Germinal center (tissue), 1 donor: ENCODE results near the gene HSD17B11.
"Not testable (repeated sequence)": the region's sequence is repeated elsewhere in the genome, so short reads cannot be mapped to it uniquely, and the experiment has no call there.

Source experiments
- DNase-seq: peaks from one replicate; pipeline ENCODE4 v3.0.0; 2012; ENCODE audit warnings: mixed read lengths, low spot score

The HSD17B11 gene, protein sequence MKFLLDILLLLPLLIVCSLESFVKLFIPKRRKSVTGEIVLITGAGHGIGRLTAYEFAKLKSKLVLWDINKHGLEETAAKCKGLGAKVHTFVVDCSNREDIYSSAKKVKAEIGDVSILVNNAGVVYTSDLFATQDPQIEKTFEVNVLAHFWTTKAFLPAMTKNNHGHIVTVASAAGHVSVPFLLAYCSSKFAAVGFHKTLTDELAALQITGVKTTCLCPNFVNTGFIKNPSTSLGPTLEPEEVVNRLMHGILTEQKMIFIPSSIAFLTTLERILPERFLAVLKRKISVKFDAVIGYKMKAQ

DNA sequence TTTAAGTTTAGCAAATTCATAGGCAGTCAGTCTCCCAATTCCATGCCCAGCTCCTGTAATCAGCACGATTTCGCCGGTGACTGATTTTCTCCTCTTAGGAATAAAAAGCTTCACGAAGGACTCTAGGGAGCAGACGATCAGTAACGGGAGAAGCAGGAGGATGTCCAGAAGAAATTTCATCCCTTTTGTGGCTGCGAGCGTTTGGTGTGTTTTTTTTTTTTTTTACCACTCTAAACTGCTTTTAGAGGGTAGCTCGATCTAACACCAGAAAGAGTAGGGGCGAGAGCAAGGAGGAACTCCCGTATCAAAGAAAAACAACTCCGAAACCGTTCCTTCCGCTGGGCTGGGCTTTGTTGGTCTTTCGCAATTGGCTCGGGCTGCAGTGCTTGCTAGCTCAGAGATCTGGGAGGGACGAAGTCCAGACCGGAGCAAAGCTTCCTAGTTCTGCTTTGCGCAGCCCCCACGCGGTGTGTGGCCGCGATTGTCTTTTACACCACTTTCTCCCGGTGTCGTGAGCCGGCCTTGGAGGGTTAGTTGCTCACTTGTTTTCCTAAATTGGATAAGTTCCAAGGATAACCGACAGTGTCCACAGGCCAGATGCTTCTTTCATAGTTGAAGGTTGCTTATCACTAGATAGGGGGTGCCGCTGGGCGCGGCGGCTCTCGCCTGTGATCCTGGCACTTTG, at the start of gene HSD17B11:
HSD17B11 (minus strand) TSS at position 298 of the 685 bp plus-strand sequence; CDS start at position 180, 118 bp downstream.
- peak; percentile 92 for DNase-seq

DNA sequence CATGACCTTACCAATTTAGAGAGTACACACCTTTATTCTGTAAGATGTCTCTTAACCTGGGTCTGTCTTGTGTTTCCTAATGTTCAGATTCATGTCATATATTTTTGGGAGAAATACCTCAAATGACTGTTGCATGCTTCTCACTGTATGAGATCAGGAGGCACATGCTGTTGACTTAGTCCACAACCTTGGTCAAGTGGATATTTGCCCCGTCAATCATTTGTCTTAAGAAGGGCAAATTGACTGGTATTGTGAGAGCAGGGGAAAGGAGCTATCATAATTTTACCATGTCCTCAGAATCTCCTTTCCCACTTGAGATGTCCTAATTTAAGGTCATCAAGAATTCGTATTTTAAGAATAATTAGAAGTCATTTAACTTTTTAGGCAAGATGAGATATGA, 42.4 kb upstream of the HSD17B11 start:
- no peak for DNase-seq

DNA sequence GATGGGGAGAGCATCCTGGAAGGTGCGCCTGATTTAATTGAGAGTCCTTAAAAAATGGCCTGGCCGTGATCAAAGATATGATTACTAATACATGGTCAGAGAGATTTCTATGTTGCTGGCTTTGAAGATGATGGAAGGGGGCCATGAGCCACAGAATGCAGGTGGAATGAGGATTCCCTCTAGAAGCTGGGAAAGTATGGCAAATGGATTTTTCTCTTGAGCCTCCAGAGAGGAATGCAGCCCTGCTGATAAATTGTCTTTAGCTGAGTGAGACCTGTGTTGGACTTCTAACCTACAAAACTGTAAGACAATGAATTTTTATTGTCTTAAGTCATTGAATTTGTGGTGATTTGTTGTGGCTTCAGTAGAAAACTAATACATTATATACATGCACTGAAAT, 39.0 kb upstream of the HSD17B11 start:
- no peak for DNase-seq

DNA sequence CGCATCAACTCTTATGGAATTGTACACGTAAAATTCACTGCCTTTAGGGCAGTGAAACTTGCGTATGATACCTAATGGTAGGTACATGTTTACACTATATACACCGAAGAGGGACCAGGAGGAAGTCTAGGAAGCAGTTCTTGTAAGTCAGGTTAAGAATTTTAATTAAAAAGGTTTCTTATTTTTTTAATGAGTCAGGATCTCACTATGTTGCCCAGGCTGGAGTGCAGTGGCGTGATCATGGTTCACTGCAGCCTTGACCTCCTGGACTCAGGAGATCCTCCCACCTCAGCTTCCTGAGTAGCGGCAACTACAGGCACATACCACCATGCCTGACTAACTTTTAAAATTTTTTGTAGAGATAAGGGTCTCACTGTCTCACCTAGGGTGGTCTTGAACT, 38.0 kb upstream of the HSD17B11 start:
- DNase-seq: no peak

DNA sequence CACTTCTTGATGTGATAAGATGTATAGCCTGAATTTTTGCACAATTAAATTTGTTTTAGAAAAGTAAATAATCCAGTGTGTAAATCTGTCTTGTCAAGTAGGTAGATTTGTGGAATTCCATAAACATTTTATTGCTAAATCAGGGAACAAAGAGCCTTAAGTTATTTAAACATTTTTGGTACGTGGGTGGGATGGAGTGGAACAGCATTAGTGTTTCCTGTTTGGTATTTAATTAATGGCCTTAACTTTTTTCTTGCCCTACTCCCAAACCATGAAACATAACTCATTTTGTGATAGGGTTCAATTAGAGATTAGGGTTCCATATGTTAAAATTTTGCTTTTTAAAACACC, 36.5 kb upstream of the HSD17B11 start:
- DNase-seq: no peak

DNA sequence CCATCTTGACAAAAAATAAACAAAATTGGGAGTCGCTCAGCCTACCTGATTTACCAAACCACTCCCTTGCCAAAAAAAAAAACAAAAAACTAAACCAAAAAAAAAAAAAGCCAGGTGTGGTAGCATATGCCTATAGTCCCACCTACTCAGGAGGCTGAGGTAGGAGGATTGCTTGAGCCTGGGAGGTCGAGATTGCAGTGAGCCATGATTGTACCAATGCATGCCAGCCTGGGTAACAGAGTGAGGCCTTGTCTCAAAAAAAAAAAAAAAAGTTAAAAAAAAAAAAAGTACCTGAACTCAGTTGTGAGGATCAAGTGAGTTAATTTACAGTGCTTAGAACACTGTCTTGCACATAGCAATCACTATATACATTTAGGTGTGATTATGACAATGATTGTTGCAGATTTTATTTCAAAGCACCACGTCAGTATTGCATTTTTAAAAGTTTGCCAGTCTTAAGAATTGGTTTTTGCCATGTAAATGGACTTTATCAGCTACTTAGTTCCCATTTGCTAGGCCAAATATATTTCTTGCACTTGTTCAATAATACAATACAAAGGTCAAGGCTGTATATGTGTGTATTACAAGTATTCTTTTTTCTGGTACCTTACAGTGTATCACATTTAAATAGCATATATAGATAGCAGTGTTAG, 36.0 kb upstream of the HSD17B11 start:
- DNase-seq: no peak

DNA sequence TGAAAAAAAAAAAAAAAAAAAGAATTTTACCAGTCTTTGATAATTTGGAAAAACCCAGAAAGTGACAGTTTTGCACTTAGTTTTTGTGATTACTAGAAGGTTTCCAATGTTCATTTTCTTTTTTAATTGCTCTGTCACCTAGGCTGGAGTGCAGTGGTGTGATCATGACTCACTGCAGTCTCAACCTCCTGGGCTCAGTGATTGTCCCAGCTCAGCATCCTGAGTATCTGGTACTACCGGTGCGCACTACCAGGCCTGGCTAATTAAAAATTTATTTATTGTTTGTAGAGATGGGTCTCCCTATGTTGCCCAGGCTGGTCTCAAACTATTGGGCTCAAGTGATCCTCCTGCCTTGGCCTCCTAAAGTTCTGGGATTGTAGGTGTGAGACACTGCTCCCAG, 34.7 kb upstream of the HSD17B11 start:
- DNase-seq: no peak

DNA sequence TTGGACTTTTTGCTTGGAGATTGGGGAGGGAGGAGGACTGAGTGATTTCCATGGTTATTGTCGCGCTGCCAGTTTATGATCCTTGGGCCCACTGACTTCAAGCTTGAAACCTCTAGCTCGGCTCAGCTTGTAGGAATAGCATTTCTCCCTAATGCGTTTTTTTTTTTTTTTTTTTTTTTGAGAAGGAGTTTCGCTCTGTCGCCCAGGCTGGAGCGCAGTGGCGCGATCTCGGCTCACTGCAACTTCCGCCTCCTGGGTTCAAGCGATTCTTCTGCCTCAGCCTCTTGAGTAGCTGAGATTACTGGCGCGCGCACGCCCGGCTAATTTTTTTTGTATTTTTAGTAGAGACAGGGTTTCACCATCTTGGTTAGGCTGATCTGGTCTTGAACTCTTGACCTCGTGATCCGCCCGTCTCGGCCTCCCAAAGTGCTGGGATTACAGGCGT, 33.1 kb upstream of the HSD17B11 start:
- not testable (repeated sequence) for DNase-seq

DNA sequence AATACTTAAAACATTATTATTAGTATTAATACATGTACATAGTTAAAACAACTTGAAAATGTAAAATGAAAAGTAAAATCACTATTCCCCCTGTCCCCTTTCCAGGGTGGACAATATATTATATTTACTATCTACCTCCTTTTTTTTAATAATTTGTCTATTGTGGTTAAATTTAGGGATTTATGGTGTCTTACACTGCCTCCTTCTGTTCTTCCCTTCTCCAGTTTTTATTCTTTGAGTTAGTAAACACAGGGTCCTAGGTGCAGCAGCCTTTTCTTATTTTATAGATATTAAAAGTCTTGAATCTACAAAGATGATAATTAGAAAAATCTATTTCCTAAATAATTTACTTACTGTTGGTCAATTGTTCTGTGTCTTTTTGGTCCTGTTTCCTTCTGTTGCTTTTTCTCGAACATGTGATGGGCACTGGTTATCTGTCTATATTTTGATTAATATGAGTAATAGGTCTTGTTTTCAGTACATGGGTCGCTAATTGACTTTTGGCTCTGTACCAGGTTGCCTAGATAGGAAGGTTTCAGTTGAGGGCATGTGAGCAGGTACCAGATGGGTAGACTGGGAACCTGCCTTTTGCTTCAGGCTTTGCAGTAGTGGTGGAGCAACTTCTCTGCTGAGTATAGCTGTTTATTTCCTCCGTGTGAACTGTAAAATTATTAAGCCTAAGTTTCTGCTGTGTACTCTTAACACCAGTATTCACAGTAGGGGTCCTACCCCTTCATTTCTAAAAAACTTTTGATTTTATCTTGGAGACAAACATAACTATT, 32.5 kb upstream of the HSD17B11 start:
- peak; percentile 8 for DNase-seq

DNA sequence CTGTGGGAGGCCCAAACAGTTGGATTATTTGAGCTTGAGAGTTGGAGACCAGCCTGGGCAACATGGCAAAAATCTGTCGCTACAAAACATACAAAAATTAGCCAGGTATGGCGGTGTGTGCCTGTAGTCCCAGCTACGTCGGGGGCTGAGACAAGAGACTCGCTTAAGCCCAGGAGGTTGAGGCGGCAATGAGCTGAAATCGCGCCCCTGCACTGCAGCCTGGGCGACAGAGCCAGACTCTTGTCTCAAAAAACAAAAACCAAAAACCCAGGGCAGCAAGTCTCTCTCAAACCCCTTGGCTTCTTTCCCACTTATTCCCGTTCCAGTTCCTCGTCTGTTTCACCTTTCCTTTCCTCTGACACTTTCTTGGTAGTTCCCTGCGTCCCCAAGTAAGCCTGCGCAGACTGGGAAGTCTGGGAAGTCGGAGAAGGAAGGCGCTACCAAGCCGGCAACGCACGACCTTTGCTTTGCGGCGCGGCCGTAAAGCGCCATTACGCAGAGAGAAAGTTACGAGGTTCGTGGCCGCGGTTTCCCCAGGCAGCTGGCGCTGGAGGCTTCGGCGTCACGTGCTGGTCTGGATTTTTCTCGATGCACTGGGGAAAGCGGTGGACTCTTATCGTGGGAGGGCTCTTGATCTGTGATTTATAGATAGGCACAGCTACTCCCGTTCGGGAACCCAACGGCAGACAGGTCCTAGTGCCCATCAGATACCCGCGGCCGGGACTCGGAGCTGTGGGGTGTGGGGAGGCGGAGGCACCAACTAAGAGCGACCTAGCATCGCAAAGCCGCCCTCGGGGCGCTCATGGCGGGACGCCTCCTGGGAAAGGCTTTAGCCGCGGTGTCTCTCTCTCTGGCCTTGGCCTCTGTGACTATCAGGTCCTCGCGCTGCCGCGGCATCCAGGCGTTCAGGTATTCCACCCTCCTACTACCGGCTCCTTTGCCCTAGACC, 31.4 kb upstream of the HSD17B11 start, which contains the start of gene NUDT9:
NUDT9 (plus strand) TSS at position 470 of the 949 bp plus-strand sequence; CDS start at position 803, 333 bp downstream.
- DNase-seq: peak; percentile 84

DNA sequence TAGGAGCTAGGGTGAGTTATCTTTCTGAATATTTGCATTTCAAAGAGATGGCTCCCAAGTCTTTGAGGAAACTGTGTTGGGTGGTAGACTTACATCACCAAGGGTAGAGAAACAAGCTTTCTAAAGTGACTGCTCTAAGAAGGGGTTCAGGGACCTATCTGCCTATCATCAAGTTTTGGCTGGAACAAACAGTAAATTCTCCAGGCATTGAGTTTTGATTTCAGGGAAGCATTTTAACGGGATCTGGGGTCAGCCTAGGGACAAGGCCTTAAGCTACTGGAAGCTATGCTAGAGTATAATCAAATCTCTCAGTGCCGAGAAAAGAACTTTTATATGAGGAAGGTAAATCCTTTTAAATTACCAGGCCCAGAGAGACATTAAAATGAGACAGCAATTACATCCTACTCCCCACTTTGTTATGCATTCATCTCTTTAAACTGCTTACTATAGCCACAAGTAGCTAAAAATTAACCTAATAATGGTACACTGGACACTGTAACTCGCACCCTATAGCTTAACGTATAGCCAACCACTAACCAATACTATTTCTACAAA, 29.4 kb upstream of the HSD17B11 start:
- DNase-seq: no peak

DNA sequence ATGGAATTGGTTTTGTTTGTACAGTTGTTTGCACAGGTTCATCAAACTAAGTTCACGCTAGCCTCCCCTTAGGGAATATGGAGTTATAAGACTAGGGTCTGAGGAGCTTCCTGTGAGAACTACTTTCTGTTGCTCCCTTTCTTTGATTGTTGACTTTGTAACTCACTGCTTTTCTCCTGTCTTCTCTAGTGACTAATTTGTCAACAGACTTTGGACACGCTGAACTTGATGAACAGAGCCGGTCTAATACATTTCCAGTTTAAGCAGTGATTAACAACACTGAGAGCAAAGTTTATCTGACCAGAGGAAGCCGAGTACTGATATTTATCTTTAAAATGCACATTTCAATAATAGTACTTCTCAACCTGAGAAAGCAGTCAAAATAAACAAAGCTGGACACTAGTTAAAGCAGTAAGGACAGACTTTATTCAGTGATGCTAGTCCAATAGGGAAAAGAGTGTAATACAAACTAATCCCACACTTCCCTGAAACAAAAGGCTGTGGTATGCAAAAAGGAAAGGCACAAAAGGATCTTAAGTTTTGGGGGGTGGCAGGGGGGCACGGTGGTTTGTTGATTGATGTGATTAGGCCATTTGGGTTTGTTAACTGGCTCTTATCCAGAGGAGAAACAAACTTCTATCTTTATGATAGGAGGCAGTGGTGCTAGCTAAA, 28.7 kb upstream of the HSD17B11 start:
- DNase-seq: no peak

DNA sequence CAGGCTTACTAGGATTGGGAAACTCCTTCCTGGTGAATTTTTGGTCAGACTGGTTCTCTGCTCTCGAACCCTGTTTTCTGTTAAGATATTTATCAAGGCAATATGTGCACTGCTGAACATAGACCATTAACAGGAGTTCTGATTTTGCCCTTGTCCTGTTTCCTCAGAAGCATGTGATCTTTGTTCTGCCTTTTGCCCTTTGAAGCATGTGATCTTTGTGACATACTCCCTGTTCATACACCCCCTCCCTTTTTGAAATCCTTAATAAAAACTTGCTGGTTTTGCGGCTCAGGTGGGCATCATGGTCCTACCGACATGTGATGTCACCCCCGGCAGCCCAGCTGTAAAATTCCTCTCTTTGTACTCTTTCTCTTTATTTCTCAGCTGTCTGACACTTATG, 27.4 kb upstream of the HSD17B11 start:
- not testable (repeated sequence) for DNase-seq

DNA sequence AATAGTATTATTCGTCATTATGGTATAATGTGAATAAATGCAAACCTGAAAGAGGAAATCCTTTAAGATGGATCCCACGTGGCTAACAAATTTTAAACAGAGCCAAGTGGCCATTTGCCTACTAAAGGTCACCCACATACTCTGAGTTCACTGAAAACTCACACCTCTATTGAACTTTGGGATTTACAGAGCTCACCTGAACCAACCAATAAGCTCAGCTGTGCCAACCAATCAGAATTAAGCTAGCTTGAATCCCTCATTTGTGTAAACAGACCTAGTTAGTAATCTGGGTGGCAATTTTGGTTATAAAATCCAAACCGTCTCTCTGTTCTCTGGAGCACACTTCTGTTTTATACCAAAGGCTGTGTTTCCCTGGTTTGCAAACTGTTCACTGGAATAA, 26.0 kb upstream of the HSD17B11 start:
- no peak for DNase-seq

DNA sequence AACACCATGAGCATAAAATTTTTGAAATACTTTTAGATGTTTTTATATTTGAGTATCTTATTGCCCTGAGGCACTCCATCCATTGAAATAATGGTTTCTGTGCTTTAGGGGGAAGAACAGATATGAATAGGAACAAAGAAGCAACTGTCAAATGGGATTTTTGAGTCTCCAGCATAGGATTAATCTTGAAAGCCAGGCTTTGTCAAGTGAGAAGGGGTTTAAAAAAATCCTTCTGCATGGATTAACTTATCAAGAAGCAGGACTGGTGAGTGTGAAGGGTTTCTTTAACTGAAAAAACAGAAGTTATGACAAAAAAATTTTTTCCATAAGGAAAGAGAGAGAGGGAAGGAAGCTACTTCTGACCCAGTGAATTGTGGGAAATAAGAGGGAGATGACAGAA, 23.8 kb upstream of the HSD17B11 start:
- no peak for DNase-seq

DNA sequence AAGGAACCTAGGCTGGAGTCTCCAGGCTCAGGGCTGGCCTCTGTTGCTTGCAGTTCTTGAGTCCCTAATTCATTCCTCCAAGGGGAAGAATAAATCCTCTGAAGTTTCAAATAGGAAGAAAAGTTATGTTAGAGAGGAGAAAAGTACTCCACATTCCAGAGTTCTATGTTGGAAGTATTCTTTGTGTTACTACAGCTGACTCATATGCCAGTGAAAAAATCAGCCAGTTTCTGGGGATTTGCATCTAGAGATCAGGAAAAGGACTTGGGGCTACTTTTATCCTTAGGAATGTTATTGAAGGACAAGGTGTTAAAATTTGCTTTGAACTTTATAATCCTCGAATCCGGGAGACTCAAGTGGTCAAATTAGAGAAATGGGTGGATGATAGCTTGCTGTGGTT, 19.7 kb upstream of the HSD17B11 start:
- no peak for DNase-seq

DNA sequence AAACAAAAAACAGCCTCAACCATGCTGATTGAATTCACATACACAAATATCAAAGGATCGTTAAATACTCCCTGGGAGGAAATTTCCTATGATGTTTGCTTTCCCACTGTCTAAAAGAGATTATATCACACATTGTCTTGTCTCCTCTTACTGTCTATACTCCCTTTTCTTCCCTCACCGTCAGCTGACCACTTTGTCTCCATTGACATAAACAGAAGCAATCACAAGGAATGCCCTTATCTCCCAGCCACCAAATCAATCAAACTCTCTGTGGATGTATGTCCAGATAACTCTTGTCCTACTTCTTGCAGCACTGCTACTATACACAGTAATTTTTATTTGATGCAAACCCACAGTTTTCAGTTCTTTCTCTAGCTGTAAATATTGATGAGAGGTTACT, 19.2 kb upstream of the HSD17B11 start:
- no peak for DNase-seq

DNA sequence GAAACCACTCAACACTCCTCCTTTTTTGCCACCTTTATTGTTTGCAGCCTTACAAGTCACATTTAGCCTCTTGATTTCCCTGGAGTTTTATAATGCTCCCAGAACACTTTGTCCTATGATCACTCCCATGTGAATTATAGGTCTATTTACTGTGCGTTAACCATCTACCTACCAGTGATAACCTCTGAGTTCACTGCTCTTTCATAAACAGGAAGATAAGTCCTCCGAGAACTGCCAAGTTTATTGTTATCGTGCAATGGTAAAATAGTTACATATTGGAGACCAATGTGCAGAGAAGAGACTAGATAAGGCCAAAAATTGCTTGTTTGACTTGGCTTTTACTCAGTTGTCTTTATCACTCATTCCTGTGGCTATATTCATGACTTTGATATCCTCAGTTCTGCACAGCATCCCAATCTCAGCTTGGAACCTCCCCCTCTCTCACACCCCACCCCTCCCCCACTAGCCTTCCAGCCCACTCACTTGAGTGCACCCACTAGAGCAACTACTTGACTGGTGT, 18.5 kb upstream of the HSD17B11 start:
- DNase-seq: no peak

DNA sequence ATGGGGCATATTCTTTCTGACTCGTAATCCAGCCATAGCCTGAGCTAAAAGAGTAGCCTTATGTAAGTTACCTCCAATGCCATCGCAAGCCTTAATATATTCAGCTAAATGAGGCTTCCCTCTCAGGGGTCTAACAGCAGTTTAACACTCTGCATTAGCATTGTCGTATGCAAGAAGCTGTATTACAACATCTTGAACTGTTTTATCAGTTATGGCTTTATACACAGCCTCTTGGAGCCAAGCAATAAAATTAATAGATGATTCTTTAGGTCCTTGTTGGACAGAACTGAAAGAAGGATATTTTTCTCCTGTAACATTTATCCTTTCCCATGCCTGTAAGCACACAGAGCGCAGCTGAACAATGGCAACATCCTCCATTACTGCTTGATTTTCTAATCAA, 15.9 kb upstream of the HSD17B11 start:
- not testable (repeated sequence) for DNase-seq

DNA sequence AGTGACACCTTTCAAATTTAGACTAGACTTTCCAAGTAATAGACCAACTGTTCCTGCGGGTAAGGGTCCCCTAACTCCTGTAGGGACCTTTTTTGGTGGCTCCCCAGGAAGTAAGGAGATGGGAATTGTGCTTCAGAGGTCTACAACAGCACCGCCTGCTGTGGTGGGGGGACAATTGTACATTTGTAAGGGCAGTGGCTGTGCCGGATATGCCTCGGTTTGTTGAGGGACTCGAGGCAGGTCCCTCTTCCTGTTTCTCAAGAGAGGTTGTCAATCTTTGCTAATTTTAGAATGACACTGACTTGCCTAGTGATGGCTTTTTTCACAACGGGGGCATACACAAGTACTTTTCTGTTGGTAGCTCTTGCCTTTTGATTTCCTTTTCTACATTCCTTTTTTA, 15.5 kb upstream of the HSD17B11 start:
- DNase-seq: no peak
